SK-N-SH treated with all-trans-retinoic acid at 6 μM for 48 hours (cell line): ENCODE data around the gene STK39.

Experiments
- ARNTL ChIP-seq: fragments of 450-650 bp; formaldehyde crosslinking; IDR thresholded peaks from 2 replicates; pipeline ENCODE4 v1.5.0; 2020; ENCODE audit warnings: low read depth, mild to moderate bottlenecking, moderate library complexity, borderline replicate concordance
- CSRNP3 ChIP-seq: fragments of 250-450 bp; sonication (Bioruptor Pico); IDR thresholded peaks from 2 replicates; pipeline ENCODE4 v1.5.1; 2021; ENCODE audit warnings: mild to moderate bottlenecking, moderate library complexity
- RARB ChIP-seq: fragments of 250-450 bp; sonication (Bioruptor Pico); IDR thresholded peaks from 2 replicates; pipeline ENCODE4 v1.8.0; 2021; ENCODE audit warnings: mild to moderate bottlenecking, moderate library complexity

Gene STK39

GRCh38 chr2:167905668-167906067, 341.7 kb downstream of the STK39 start (continued):
- TF ChIP-seq RARB (no peak), CSRNP3 (CRISPR knock-in tag) (no peak), ARNTL (CRISPR knock-in tag) (no peak)
- TF ChIP-seq, all 23 proteins: peak for 0
